SK-N-MC (cell line): ENCODE measurements around the gene APOL2.
"Not testable (repeated sequence)": the region's sequence is repeated elsewhere in the genome, so short reads cannot be mapped to it uniquely, and the experiment has no call there.

Experiments
- DNase-seq: peaks from one replicate; pipeline ENCODE4 v3.0.0-alpha.2; 2011; ENCODE audit warnings: low read depth, low spot score
- H3K27ac ChIP-seq: fragments of 200-600 bp; sonication (generic); 2 replicates; pipeline ENCODE4 v1.5.1; 2016; ENCODE audit warnings: mixed run types
- H3K36me3 ChIP-seq: fragments of 200-600 bp; sonication (generic); 2 replicates; pipeline ENCODE4 v1.6.1; 2017; ENCODE audit warnings: antibody characterized with exemption, low read length, mixed read lengths; ENCODE audit not compliant: insufficient read depth
- H3K4me3 ChIP-seq: fragments of 200-600 bp; sonication (generic); 2 replicates; pipeline ENCODE4 v1.5.1; 2016
- H3K9ac ChIP-seq: fragments of 200-600 bp; sonication (generic); 2 replicates; pipeline ENCODE4 v1.8.0; 2017; ENCODE audit warnings: mixed run types, mixed read lengths; ENCODE audit not compliant: insufficient read length
- H3K9me3 ChIP-seq: fragments of 200-600 bp; sonication (generic); 2 replicates; pipeline ENCODE4 v1.6.1; 2017; ENCODE audit warnings: low read depth, mild to moderate bottlenecking, antibody characterized with exemption, low read length, moderate library complexity, mixed read lengths
- EZH2 ChIP-seq: fragments of 200-600 bp; sonication (generic); IDR thresholded peaks from one replicate; pipeline ENCODE4 v1.6.1; 2017; ENCODE audit warnings: antibody characterized with exemption
- FOXP2 ChIP-seq: optimal IDR thresholded peaks from 2 replicates; pipeline ENCODE3; 2011; ENCODE audit warnings: mild to moderate bottlenecking, moderate library complexity; ENCODE audit not compliant: insufficient read depth; ENCODE audit errors: extremely low read length, control extremely low read depth
- POLR2AphosphoS5 ChIP-seq: IDR thresholded peaks from 2 replicates; pipeline ENCODE4 v1.6.1; 2012; ENCODE audit warnings: mild to moderate bottlenecking, low read depth, low read length, borderline replicate concordance

APOL2 gene

GRCh38 chr22:36257948-36258670 lies 18.8 kb upstream of the APOL2 start:
- Histone ChIP-seq H3K9me3 (no peaks in the 10 kb centered on the region), H3K36me3 (no peaks in the 10 kb centered on the region), H3K4me3 (no peak overlapping the region), H3K9ac (no peak overlapping the region), H3K27ac (no peak overlapping the region)
- no peak for DNase-seq
- TF ChIP-seq EZH2 (no peak), POLR2AphosphoS5 (no peak), FOXP2 (no peak)

GRCh38 chr22:36257308-36257707 lies 18.0 kb upstream of the APOL2 start:
- H3K27ac ChIP-seq = no peak overlapping the region
- no peaks in the 10 kb centered on the region for H3K36me3 ChIP-seq
- H3K4me3 ChIP-seq = no peak overlapping the region
- no peak for TF ChIP-seq POLR2AphosphoS5
- no peak for TF ChIP-seq EZH2
- TF ChIP-seq FOXP2 = no peak
- no peak for DNase-seq
- H3K9ac ChIP-seq = no peak overlapping the region
- no peaks in the 10 kb centered on the region for H3K9me3 ChIP-seq

GRCh38 chr22:36256478-36256877 lies 17.2 kb upstream of the APOL2 start:
- Histone ChIP-seq H3K27ac (no peak overlapping the region), H3K36me3 (no peaks in the 10 kb centered on the region), H3K9me3 (no peaks in the 10 kb centered on the region), H3K9ac (no peak overlapping the region), H3K4me3 (no peak overlapping the region)
- DNase-seq = no peak
- TF ChIP-seq EZH2 (no peak), POLR2AphosphoS5 (no peak), FOXP2 (no peak)

GRCh38 chr22:36255572-36255971 lies 16.2 kb upstream of the APOL2 start:
- H3K36me3 ChIP-seq, H3K27ac ChIP-seq, DNase-seq, H3K9me3 ChIP-seq, H3K9ac ChIP-seq, H3K4me3 ChIP-seq: not testable (repeated sequence)

GRCh38 chr22:36253523-36254490 lies 14.5 kb upstream of the APOL2 start:
- Histone ChIP-seq H3K36me3 (no peaks in the 10 kb centered on the region), H3K9me3 (no peaks in the 10 kb centered on the region), H3K9ac (no peak overlapping the region), H3K27ac (no peak overlapping the region), H3K4me3 (no peak overlapping the region)
- DNase-seq = no peak
- TF ChIP-seq POLR2AphosphoS5 (no peak), EZH2 (no peak), FOXP2 (no peak)

GRCh38 chr22:36252754-36253522 lies 13.6 kb upstream of the APOL2 start, which contains the start of gene APOL1:
TSS of gene APOL1 (plus strand) at chr22:36253133. CDS start at chr22:36254956, 1,823 bp downstream.
- no peak within 1 kb of the TSS for H3K4me3 ChIP-seq
- no peak within 1 kb of the TSS for H3K27ac ChIP-seq
- DNase-seq = no peak
- TF ChIP-seq EZH2 (no peak), POLR2AphosphoS5 (no peak), FOXP2 (no peak)
- H3K36me3 ChIP-seq = no peaks in the 10 kb centered on the region
- H3K9ac ChIP-seq = no peak within 1 kb of the TSS
- H3K9me3 ChIP-seq = no peaks in the 10 kb centered on the region

- H3K27ac ChIP-seq, H3K4me3 ChIP-seq: not testable (repeated sequence)
Measured at GRCh38 chr22:36251979-36252608, 12.8 kb upstream of the APOL2 start.

GRCh38 chr22:36250292-36250960 lies 11.1 kb upstream of the APOL2 start:
- H3K9ac ChIP-seq, H3K4me3 ChIP-seq, H3K36me3 ChIP-seq, H3K9me3 ChIP-seq, DNase-seq, H3K27ac ChIP-seq: not testable (repeated sequence)

More at GRCh38 chr22:36251979-36252608, 12.8 kb upstream of the APOL2 start:
- not testable (repeated sequence) for H3K36me3 ChIP-seq, H3K9me3 ChIP-seq, DNase-seq, H3K9ac ChIP-seq
